Esophagus (tissue), 2 donors: Measurements from ENCODE around the gene CISD3. TPM values are rescaled to one million over a fixed set of nuclear protein-coding genes. Genes with fewer than 3 reads are reported as not detected.

Experiments used
- H3K27ac ChIP-seq, 2 donors: one replicate each; pipeline ENCODE4 v1.5.1; 2013; ENCODE audit warnings: low read depth in 2 of 2, mild to moderate bottlenecking in 2 of 2, inconsistent platforms in 1 of 2, low read length in 1 of 2, moderate library complexity in 1 of 2
- H3K27me3 ChIP-seq, 2 donors: one replicate each; pipeline ENCODE4 v1.6.1; 2013; ENCODE audit warnings: low read length in 2 of 2, control low read depth in 1 of 2, mild to moderate bottlenecking in 1 of 2; ENCODE audit not compliant: insufficient read depth in 2 of 2, control insufficient read depth in 1 of 2
- H3K36me3 ChIP-seq, 2 donors: one replicate each; pipeline ENCODE4 v1.6.1; 2013; ENCODE audit warnings: low read length in 1 of 2; ENCODE audit not compliant: control insufficient read depth in 2 of 2, insufficient read depth in 2 of 2
- H3K4me1 ChIP-seq, 2 donors: one replicate each; pipeline ENCODE4 v1.6.1; 2013; ENCODE audit warnings: low read length in 1 of 2; ENCODE audit not compliant: control insufficient read depth in 2 of 2, insufficient read depth in 2 of 2
- H3K4me3 ChIP-seq, 2 donors: one replicate each; pipeline ENCODE4 v1.5.1; 2013; ENCODE audit warnings: low read length in 2 of 2, mild to moderate bottlenecking in 2 of 2, low read depth in 1 of 2, moderate library complexity in 1 of 2
- H3K9me3 ChIP-seq, 2 donors: one replicate each; pipeline ENCODE4 v1.6.1; 2013; ENCODE audit warnings: mild to moderate bottlenecking in 2 of 2, low read depth in 1 of 2, low read length in 1 of 2, moderate library complexity in 1 of 2; ENCODE audit not compliant: control insufficient read depth in 2 of 2, insufficient read depth in 1 of 2
- WGBS, 2 donors: extraction: QIAGEN DNeasy Blood & Tissue Kit; methylation state at CpG; one replicate each; pipeline ENCODE4 v1.1.7; 2013; 5-methylcytosine and 5-hydroxymethylcytosine counted together
- polyA plus RNA-seq, 2 donors: library from polyadenylated mRNA; stranded (reverse); fragments of 200-250 nt; gene quantifications; one replicate each; pipeline ENCODE4 v1.2.3, GENCODE V29; 2013
- donor health status: healthy with polysubstance abuse.
- donor health status: Bipolar disorder and iron deficiency.

Gene CISD3
- polyA plus RNA-seq, 2 donors, result 14.5 to 28.5 TPM

GRCh38 chr17:38740806-38741205, 10.7 kb downstream of the CISD3 start:
- H3K9me3 ChIP-seq, result no peaks in the 10 kb centered on the region
- no peak overlapping the region for H3K27ac ChIP-seq
- H3K4me1 ChIP-seq, result peaks cover 0 to 11% of the 10 kb centered on the region in 2 donors
- peaks cover 3 to 24% of the 10 kb centered on the region in 2 donors for H3K36me3 ChIP-seq
- no peak overlapping the region for H3K4me3 ChIP-seq
- WGBS, 2 donors, result 68 to 78% methylated on average over 4 of the region's 4 CpGs
- no peaks in the 10 kb centered on the region for H3K27me3 ChIP-seq

- Histone ChIP-seq H3K27ac (peak overlapping the region; percentile 81 to 83), H3K27me3 (no peaks in the 10 kb centered on the region), H3K36me3 (peaks cover 3 to 22% of the 10 kb centered on the region in 2 donors), H3K4me1 (peaks cover 0 to 16% of the 10 kb centered on the region in 2 donors), H3K9me3 (no peaks in the 10 kb centered on the region), H3K4me3 (no peak overlapping the region)
- 57% methylated on average over 5 of the region's 5 CpGs for WGBS, 2 donors
These were observed 11.3 kb downstream of the CISD3 start for GRCh38 chr17:38741461-38741860.

- 21 to 35% methylated on average over 7 of the region's 7 CpGs for WGBS, 2 donors
- H3K36me3 ChIP-seq, result peaks cover 3 to 22% of the 10 kb centered on the region in 2 donors
- no peaks in the 10 kb centered on the region for H3K27me3 ChIP-seq
- no peaks in the 10 kb centered on the region for H3K9me3 ChIP-seq
- peaks cover 0 to 18% of the 10 kb centered on the region in 2 donors for H3K4me1 ChIP-seq
- H3K4me3 ChIP-seq, result no peak overlapping the region
- peak overlapping the region; percentile 81 to 83 for H3K27ac ChIP-seq
These were observed 11.8 kb downstream of the CISD3 start for GRCh38 chr17:38741921-38742410.

- Histone ChIP-seq H3K27ac (peak overlapping the region; percentile 81 to 83), H3K27me3 (no peaks in the 10 kb centered on the region), H3K36me3 (peaks cover 3 to 22% of the 10 kb centered on the region in 2 donors), H3K4me3 (no peak overlapping the region), H3K4me1 (peaks cover 0 to 20% of the 10 kb centered on the region in 2 donors), H3K9me3 (no peaks in the 10 kb centered on the region)
- 40 to 41% methylated on average over 22 of the region's 22 CpGs for WGBS, 2 donors
These were observed 12.5 kb downstream of the CISD3 start for GRCh38 chr17:38742411-38743308.

- H3K4me1 ChIP-seq, result peaks cover 0 to 20% of the 10 kb centered on the region in 2 donors
- no peak overlapping the region for H3K27ac ChIP-seq
- H3K36me3 ChIP-seq, result peaks cover 0 to 15% of the 10 kb centered on the region in 2 donors
- H3K9me3 ChIP-seq, result no peaks in the 10 kb centered on the region
- H3K4me3 ChIP-seq, result no peak overlapping the region
- no peaks in the 10 kb centered on the region for H3K27me3 ChIP-seq
- WGBS, 2 donors, result 68 to 73% methylated on average over 4 of the region's 4 CpGs
These were observed 13.5 kb downstream of the CISD3 start for GRCh38 chr17:38743556-38744171.

- Histone ChIP-seq H3K27ac (no peak overlapping the region), H3K9me3 (no peaks in the 10 kb centered on the region), H3K27me3 (no peaks in the 10 kb centered on the region), H3K4me3 (no peak overlapping the region), H3K4me1 (peaks cover 0 to 22% of the 10 kb centered on the region in 2 donors), H3K36me3 (peaks cover 0 to 2% of the 10 kb centered on the region in 2 donors)
- 47 to 57% methylated on average over 4 of the region's 4 CpGs for WGBS, 2 donors
These were observed 15.4 kb downstream of the CISD3 start for GRCh38 chr17:38745545-38745944.

- Histone ChIP-seq H3K4me1 (peaks cover 0 to 22% of the 10 kb centered on the region in 2 donors), H3K27me3 (no peaks in the 10 kb centered on the region), H3K4me3 (peak overlapping the region in 1 of 2 donors; percentile 72), H3K9me3 (no peaks in the 10 kb centered on the region), H3K36me3 (peaks cover 0 to 2% of the 10 kb centered on the region in 2 donors), H3K27ac (peak overlapping the region; percentile 3 to 38)
- 48 to 52% methylated on average over 8 of the region's 8 CpGs for WGBS, 2 donors
These were observed 16.1 kb downstream of the CISD3 start for GRCh38 chr17:38746004-38746848.

- Histone ChIP-seq H3K27ac (peak overlapping the region; percentile 3 to 38), H3K4me3 (peak overlapping the region; percentile 72 to 75), H3K4me1 (peaks cover 0 to 19% of the 10 kb centered on the region in 2 donors), H3K27me3 (no peaks in the 10 kb centered on the region), H3K9me3 (no peaks in the 10 kb centered on the region), H3K36me3 (peaks cover 0 to 2% of the 10 kb centered on the region in 2 donors)
- WGBS, 2 donors, result 4% methylated on average over 16 to 21 of the region's 21 CpGs
These were observed 16.8 kb downstream of the CISD3 start for GRCh38 chr17:38746849-38747462.
